ENCODE data around the gene MRPL14.

MRPL14 gene

DNA sequence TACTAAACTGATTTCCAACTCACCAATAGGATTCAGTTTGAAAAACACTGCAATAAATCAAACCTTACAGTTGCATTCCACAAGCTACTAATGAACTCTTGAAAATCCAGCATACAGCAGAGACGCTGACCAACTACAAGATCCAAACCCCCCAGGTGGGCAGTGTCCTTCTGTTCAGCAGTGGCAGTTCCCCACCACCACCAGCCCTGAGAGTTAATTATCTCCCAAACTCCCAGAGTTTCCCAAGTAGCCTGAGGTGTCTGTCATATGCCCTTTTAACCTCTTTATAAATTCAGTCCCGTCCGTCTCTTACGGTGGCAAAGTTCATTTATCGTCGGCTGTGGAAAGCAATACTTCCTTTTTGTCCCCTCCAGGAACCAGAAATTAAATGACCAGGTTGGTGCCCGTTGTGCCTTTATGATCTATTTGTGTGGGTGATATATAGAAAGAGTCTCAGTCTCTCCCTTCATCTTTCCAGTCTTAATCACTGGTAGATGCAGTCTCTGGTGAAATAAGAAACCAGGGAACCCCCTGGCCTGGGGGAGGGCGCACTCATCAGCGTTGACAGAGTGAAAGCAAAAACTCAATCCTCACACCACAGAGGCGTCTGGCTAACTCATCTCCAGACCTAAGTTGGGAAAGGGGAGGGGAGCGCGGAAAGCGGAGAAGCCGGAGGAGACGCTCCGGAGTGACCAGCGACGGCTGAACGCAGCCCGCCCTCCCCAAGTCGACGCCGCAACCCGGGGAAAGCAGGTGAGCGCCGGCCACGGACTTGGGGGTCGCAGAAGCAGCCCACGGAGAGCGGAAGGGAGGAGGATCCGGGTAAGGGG is 717 bp downstream of the MRPL14 start:
- peak; percentile 40 to 69 (median 61) for DNase-seq (ENCODE audit: low read depth in 2 of 3, low spot score in 2 of 3)

DNA sequence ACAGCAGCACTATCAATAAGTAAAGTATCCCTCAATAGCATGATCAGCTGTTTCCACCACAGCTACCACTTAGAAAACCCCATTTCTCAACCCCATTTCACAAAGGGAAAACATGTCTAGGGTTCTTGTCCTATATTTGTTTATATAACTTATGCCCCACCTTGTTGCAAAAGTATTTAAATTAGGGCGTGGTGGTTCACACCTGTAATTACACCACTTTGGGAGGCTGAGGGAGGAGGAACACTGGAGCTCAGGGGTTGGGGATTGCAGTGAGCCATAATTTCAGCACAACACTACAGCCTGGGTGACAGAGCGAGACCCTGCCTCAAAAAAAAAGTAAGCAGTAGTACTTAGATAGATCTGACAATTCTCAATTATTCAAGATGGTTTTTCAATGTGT is 3.7 kb downstream of the MRPL14 start:
- DNase-seq (ENCODE audit: low read depth in 2 of 3, low spot score in 2 of 3) = no peak

DNA sequence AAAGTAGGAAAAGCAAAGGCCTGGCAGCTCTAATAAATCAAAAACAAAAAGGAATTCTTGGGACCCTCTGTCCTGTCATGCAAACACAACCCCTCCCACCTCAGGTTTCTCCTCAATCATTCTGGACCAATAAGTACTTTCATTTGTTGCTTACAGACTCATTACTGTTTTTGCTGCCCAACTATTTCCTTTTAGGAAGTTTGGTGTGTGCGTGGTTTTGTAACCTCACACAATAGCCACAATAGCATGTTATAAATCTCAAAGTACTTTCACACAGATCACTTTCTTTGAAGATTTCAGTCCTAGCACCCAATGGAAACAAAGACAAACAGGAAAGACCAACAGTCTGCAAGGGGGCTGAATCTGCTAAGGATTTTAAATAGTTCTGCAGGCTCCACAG is 4.5 kb downstream of the MRPL14 start:
- DNase-seq (ENCODE audit: low read depth in 2 of 3, low spot score in 2 of 3) = no peak

DNA sequence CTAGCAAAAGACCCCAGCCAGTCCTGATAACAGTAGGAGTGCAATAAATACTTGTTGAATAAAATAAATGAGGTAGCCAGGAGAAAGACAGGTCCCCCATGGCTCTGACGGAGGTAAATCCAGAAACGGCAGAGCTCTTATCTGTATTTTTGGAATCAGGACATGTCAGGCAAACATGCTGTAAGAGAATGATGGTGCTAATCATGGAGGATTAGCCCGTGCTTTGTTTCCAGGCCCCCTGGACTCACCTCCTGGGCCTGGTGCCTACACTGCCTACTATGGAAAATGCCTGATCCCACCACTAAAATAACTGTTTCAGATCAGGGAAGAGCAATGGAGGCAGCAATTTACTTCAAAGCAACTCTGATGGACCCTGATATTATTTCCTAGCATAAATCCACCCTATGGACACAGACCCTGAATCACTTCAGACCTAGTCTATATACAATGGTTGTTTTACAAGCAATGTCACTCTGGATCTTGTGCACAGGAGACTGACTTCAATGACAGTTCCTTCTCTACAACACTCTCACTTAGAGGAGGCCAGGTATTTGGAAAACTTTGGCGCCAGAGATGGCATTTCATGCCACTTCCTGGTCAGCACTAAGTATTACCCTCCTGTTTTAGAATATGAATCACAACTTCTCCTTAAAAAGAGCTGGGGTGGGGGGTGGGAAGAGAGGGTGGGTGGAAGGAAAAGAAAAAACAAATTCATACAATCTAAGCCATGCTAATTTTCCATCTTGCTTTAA is 6.4 kb downstream of the MRPL14 start:
- DNase-seq (ENCODE audit: low read depth in 2 of 3, low spot score in 2 of 3) = no peak

DNA sequence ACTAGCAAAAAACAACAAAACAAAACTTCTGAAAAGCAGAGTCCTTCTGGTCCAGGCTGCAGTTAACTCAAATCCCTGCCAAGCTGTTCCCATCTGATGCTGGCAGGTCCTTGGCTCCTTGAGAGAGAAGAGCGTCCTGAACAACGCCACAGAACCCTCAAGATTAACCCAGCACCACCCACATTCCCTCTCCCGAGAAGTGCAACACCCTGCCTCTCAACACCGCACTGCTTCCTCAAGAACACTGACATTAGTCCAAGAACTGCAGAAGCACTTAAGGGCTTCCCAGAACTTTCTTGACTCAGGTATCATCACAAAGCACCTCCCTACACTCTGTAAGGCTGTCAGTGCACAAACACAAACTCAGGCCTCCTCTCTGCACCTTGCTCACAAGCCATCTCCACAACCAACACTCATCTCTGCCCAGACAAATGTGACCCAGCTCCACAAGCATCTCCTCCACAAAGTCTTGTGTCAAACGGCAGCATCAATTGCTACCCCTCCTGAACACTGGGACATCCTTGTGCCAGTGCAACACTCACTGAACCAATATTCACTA is 7.5 kb downstream of the MRPL14 start:
- DNase-seq (ENCODE audit: low read depth in 2 of 3, low spot score in 2 of 3) = no peak

DNA sequence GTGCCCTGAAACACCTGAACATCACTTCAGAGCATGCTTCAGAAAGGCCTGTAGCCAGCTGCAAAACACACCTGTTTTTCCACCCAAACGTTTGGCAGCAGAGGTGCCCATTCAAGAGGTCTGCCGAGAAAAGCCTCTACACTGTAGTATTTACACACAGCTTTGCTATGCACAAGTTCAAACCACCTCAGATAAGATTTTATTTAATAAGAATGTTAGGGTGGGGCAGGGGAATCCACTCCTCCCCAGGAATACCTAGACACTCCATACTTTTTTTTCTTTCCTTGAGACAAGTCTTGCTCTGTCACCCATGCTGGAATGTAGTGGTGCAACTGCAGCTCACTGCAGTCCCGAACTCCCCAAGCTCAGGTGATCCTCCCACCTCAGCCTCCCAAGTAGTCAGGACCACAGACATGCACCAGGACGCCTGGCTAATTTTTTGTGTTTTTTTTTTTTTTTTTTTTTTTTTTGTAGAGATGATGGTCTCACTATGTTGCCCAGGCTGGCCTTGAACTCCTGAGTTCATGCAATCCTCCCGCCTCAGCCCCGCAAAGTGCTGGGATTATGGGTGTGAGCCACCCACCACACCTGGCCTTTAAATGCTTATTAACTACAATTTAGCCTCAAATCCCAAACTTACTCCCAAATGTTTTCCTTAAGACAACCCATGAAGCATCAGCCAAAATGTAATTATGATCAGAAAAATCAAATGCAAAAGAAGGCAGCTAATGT is 9.7 kb downstream of the MRPL14 start:
- DNase-seq (ENCODE audit: low read depth in 2 of 3, low spot score in 2 of 3) = no peak

DNA sequence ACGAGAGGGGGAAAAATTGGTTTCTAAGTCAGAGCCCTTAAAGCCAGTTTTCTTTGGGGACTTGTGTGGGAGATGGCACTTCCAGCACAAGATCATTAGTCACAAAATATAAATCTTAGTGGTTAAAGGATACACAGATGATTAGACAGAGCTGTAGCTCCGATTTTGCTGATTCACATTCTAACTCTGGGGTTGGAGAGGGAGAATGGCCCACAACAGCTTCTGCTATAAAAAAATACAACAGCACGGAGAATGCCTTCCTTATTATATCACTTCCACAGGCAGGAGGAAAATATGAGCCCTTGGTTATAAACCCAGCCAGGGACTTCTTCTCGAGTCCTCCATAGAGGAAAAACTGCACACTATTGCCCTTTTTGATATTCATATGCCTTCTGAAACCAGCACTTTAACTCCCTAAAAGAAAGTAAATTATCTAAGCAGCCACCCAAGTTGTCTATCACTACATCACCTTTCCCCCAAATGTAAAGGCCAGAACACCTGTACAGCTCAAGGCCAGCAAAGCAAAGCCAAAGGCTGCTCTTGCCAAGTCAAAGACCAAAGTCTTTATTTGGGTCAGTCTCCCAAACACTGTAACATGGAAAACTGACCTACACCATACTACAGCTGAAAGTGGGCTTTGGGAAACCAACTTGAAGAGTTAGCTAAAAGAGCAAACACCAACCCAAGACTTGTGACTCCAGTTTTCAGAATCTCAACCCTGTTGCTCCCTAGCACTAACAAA is 10.4 kb downstream of the MRPL14 start:
- no peak for DNase-seq (ENCODE audit: low read depth in 2 of 3, low spot score in 2 of 3)

DNA sequence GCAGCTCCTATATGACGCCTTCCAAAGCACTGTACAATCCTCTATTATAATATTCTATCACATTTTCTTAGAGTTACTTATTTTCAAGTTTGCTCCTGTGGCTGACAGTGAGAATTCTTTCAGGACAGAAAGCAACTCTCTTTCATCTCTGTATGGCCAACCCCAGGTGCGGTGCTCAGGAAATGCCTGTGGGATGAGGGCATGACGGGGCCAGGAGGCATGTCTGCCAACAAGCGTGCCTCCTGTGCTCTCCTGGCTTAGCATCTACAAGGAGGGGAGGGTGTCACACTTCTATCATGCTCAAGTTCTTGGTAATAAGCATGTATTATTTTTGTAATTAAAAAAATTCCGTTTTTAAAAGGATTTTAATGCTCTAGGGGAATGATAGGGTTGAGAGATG is 11.4 kb downstream of the MRPL14 start:
- DNase-seq (ENCODE audit: low read depth in 2 of 3, low spot score in 2 of 3) = no peak

DNA sequence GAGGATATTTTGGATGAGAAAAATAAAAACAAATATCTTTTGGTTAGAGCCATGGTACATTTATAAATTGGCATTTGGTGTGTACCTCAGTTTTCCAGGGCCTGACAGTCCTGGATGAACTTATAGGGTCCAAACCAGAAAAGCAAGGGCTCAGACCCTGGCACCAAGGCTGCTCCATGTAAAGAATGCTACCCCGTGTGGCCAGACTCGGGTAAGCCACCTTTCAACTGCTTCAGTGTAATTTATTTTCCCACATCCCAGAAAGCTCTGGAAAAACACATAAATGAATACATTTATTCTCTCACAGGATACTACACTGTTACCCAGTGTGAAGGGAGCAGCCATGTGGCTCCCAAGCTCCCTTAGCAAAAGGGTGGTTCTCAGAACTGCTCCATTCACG is 13.8 kb downstream of the MRPL14 start:
- no peak for DNase-seq (ENCODE audit: low read depth in 2 of 3, low spot score in 2 of 3)

DNA sequence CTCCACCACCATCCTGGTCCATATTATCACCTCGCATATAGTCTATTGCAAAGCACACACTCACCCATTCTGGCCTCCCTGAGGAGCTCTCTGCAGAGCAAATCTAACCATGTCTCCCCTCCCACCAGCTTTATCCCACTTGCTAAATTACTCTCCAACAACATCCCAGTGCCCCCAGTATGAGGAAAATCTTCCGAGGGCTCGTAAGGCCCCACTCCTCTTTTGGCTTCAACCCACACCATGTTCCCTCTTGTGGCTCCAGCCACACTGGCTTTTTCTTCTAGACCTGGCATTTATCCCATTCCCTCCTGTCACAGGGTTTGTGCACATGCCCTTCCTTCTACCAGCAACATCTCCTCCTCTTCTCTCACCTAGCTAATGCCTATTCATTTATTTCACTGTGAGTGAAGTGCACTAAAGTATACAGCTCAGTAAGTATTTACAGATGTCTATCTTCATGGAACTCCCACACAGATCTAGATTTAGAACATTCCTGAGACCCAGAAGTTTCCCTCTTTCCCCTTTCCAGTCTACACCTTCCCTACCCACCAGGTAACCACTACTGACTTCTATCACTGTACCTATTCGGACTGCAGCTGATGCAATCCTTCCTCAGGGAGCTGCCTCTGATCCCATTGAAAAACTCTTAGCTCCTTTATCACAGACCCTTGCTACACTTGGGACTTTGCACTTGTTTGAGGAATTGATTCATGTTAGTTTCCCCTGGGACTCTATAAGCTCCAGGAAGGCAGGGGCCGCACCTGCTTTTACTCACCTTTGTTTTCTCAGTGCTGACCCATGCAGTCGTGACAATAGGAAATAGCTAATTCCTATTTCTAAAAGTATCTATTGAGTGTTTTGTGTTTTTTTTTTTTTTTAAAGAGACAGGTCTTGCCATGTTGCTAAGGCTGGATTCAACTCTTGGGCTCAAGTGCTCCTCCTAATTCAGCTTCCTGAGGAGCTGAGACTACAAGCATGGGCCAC is 15.5 kb downstream of the MRPL14 start:
- no peak for DNase-seq (ENCODE audit: low read depth in 2 of 3, low spot score in 2 of 3)

DNA sequence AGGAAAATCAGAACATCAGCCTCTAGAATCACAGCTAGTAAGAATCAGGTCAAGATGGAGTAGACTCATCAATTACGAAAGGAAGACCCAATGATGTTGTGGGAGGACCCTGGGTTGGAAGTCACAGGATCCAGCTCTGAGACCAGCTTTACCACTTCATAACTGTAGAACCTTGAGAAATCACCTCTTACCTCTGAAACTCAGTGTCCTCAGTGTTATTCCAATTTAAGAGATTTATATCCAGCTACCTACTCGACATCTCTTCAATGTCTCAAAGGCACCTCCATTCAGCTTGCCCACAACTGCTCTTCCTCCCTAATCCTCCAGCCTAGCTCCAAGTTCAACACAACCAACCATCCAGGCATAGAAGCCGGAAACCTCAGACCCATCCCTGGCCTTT is 16.3 kb downstream of the MRPL14 start:
- DNase-seq (ENCODE audit: low read depth in 2 of 3, low spot score in 2 of 3) = no peak

DNA sequence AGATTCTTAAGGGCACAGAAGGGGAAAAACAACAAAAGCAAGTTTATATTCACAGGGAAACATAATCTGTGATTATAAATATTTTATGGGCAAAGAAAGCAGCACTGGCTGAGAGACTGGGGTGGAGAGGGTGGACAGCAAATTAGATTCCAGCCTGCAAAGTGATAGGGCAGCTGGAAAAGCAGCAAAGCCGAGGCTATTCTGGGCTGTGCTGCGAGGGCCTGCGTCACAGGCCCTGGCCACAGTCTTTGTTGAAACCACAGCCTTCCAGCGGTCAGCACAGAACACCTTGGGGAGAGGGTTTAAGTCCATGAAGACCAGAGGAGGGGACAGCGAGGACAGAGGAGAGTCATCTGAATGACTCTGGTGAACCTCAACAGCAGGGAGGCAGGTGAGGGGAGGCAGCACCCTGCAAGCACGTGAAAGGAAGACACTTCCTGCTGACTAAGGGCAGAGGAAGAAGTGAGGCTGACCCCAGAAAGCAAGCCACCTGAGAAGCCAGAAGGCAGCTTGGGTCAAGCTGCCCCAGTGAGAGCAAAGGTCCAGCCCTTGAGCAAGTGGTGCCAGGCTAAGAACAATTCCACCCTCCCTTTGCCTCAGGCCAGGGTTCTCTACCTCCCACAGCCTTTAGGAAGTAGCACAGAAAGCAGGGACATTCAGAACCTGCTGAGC is 17.1 kb downstream of the MRPL14 start:
- DNase-seq (ENCODE audit: low read depth in 2 of 3, low spot score in 2 of 3) = no peak

DNA sequence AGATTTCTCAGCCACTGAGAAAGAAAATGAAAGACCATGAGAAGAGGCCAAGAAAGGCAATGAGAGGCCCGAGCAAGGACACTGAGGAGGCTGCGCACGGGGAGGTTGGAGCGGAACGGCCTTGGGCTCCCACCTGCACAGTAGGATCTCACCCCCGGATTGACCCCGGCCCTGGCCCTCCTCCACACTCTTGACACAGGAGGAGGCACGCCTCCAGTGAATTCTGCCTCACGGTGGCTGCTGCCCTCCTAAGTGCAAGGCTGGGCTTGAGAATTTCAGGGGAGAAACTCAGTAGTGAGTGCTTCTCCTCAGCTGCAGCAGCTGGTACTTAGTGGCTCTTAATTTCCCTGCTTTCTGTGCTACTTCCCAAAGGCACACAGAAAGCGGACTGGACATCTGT is 18.0 kb downstream of the MRPL14 start:
- no peak for DNase-seq (ENCODE audit: low read depth in 2 of 3, low spot score in 2 of 3)

DNA sequence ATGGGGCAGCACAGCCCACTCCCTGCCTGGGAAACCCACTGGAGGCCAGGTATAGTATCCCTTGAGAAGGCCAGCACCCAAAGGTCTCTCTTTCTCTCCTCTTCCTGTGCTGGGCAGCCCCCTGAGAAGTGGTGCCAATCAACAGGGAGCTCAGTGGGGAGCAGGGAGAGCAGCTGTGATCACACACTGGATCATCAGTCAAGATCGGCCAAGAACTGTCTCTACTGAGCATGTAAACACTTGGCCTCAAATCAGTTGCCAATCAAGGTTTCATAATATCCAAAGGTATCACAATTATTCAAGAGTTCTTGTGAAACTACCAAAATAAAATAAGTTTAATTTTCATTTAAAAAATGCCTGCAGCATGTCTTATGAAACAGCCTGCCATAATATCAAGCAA is 18.8 kb downstream of the MRPL14 start:
- DNase-seq (ENCODE audit: low read depth in 2 of 3, low spot score in 2 of 3) = no peak

DNA sequence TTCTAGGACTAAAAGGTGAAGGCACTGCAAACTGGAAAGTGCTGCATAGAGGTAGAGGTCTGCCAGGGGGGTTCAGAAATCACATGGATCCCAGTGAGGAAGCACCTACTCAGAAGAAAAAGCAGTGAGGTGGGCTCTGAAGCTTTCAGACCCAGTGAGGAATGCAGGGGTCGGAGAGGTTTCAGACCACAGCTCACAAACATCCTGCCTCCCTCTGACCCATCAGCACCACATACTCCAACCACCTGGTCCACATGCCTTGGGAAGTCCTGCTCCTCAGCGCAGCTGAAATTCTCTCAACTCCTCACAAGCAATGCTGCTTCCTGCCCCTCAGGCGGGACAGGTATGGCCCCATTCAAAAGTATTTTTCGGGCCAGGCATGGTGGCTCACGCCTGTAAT is 20.2 kb downstream of the MRPL14 start:
- no peak for DNase-seq (ENCODE audit: low read depth in 2 of 3, low spot score in 2 of 3)

DNA sequence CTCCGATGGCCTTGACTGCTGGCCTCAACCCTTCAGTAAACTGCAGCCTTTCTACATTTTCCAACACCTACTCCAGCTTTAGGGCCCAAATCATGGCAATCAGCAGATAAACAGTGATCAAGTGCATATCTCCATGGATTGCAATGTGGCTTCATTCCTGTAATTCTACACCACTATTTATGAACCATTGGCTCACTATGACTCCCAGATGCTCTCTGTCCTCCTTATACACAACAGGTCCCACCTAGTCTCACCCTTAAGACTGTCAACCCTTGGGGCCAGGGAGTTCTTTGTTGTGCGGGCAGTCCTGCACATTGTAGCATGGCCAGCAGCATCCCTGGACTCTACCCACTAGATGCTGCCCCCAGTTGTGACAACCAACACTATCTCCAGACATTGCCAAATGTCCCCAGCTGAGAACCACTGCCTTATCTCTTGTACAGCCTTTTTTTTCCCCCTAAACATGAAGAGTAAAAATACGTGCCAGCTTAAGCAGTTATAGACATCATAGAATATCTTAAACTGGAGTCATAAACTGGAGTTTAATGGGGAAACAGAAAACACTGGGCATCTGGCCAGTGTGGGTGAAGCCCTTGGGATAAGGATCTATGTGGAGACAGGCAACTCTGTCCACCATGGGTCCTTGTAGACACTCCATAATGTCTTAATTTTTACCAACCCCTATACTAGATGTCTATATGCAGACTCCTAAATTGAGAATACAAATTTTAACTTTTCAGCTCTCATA is 21.1 kb downstream of the MRPL14 start:
- DNase-seq (ENCODE audit: low read depth in 2 of 3, low spot score in 2 of 3) = no peak

DNA sequence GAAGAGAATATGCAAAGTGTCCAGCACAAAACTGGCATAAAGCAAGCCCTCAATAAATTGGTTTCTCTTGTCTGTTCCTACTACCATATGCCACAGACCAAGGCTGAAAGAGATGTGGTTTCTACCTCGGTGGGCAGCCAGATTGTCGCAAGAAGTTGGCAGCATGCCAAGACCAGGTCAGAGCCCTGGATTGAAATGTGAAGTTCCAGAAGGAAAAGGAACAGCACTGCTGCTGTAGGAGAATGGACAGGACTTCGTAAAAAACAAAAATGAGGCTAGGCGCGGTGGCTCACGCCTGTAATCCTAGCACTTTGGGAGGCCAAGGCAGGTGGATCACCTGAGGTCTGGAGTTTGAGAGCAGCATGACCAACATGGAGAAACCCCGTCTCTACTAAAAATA is 22.1 kb downstream of the MRPL14 start:
- DNase-seq (ENCODE audit: low read depth in 2 of 3, low spot score in 2 of 3) = no peak

DNA sequence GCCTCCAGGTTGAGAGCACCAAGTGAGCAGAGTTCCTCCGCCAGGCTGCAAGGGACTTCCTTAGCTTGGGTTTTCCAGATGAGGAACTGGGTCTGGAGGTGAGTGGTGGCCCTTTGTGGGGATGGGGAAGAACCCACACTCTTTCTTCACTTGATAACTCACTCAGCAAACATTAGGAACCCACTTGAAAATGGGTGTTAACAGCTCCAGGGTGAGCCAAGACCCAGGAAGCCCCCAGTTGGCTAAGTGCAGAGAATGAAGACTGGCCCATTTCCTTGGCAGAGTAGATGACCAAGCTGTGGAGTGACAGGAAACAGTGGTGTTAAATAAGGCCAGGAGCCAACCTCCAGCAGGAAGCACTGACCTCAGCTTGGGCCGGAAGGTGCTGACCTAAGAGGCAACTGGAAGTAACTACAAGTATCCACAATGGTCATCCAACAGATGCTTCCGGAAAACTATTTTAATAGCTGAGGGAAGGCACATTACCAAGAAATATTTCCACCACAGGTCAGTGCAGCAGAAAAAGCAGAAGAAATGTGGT is 22.7 kb downstream of the MRPL14 start:
- no peak for DNase-seq (ENCODE audit: low read depth in 2 of 3, low spot score in 2 of 3)
